HepG2 (cell line): ENCODE measurements around the gene HS6ST2.
"Not testable (repeated sequence)": the region's sequence is repeated elsewhere in the genome, so short reads cannot be mapped to it uniquely, and the experiment has no call there.

Experiments used
- CREB1 ChIP-seq, 2 experiments: fragments of 450-650 bp in 1 of 2; IDR thresholded peaks; 2 replicates each; pipeline ENCODE4 v1.6.1; 2016 to 2017; ENCODE audit warnings: control low read depth in 1 of 2, mild to moderate bottlenecking in 1 of 2, missing compliant biosample characterization in 1 of 2, missing genetic modification characterization in 1 of 2
- NFE2L2 ChIP-seq: fragments of 150-350 bp; IDR thresholded peaks from 2 replicates; pipeline ENCODE4 v1.6.1; 2014; ENCODE audit warnings: low read length
- SIN3A ChIP-seq: IDR thresholded peaks from 2 replicates; pipeline ENCODE4 v1.6.1; 2011; ENCODE audit warnings: low read depth, mild to moderate bottlenecking, control low read depth, low read length, borderline replicate concordance
- SMAD1 ChIP-seq: sonication (generic); formaldehyde crosslinking; IDR thresholded peaks from 2 replicates; pipeline ENCODE4 v1.4.0; 2020; ENCODE audit warnings: missing genetic modification reagents, low read depth, mild to moderate bottlenecking, borderline replicate concordance
- SMC3 ChIP-seq: IDR thresholded peaks from 2 replicates; pipeline ENCODE4 v1.6.1; 2011; ENCODE audit warnings: low read length, improper control_type of control experiment
- SP1 ChIP-seq, 2 experiments: fragments of 450-650 bp in 1 of 2; sonication (generic) in 1 of 2; formaldehyde crosslinking in 1 of 2; IDR thresholded peaks; 2 replicates each; pipeline versions ENCODE4 v1.4.0 to v1.6.1; 2016 to 2020; ENCODE audit warnings: missing genetic modification reagents in 1 of 2
- ZNF451 ChIP-seq: sonication (generic); formaldehyde crosslinking; IDR thresholded peaks from 2 replicates; pipeline ENCODE4 v1.5.0; 2020; ENCODE audit warnings: mild to moderate bottlenecking, missing genetic modification reagents
- TF ChIP-seq, protein P1 (sequence below): sonication (generic); formaldehyde crosslinking; IDR thresholded peaks from 2 replicates; pipeline ENCODE4 v1.5.0; 2020; ENCODE audit warnings: mild to moderate bottlenecking, missing genetic modification reagents, moderate library complexity
- TF ChIP-seq, protein P2 (sequence below): sonication (generic); formaldehyde crosslinking; IDR thresholded peaks from 2 replicates; pipeline ENCODE4 v1.5.0; 2020; ENCODE audit warnings: missing genetic modification reagents
- TF ChIP-seq, protein P3 (sequence below): IDR thresholded peaks from 2 replicates; pipeline ENCODE4 v1.6.1; 2012; ENCODE audit warnings: low read depth, low read length, improper control_type of control experiment
- TF ChIP-seq, protein P4 (sequence below): sonication (generic); formaldehyde crosslinking; IDR thresholded peaks from 2 replicates; pipeline ENCODE4 v1.4.0; 2020; ENCODE audit warnings: mild to moderate bottlenecking, missing genetic modification reagents

DNA sequence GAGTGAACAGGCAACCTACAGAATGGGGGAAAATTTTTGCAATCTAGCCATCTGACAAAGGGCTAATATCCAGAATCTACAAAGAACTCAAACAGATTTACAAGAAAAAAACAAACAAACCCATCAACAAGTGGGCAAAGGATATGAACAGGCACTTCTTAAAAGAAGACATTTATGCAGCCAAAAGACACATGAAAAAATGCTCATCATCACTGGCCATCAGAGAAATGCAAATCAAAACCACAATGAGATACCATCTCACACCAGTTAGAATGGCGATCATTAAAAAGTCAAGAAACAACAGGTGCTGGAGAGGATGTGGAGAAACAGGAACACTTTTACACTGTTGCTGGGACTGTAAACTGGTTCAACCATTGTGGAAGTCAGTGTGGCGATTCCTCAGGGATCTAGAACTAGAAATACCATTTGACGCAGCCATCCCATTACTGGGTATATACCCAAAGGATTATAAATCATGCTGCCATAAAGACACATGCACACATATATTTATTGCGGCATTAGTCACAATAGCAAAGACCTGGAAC lies 13.3 kb downstream of the HS6ST2 start:
- TF ChIP-seq, protein P1, sequence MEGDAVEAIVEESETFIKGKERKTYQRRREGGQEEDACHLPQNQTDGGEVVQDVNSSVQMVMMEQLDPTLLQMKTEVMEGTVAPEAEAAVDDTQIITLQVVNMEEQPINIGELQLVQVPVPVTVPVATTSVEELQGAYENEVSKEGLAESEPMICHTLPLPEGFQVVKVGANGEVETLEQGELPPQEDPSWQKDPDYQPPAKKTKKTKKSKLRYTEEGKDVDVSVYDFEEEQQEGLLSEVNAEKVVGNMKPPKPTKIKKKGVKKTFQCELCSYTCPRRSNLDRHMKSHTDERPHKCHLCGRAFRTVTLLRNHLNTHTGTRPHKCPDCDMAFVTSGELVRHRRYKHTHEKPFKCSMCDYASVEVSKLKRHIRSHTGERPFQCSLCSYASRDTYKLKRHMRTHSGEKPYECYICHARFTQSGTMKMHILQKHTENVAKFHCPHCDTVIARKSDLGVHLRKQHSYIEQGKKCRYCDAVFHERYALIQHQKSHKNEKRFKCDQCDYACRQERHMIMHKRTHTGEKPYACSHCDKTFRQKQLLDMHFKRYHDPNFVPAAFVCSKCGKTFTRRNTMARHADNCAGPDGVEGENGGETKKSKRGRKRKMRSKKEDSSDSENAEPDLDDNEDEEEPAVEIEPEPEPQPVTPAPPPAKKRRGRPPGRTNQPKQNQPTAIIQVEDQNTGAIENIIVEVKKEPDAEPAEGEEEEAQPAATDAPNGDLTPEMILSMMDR (CRISPR knock-in tag): not testable (repeated sequence)
- not testable (repeated sequence) for TF ChIP-seq SIN3A; SMAD1; SMC3; ZNF451 (CRISPR knock-in tag); CREB1 (IDR thresholded peaks at IDR 0.05); CREB1 (CRISPR knock-in tag; IDR thresholded peaks at IDR 0.05); SP1 (IDR thresholded peaks at IDR 0.05); SP1 (CRISPR knock-in tag; IDR thresholded peaks at IDR 0.05); NFE2L2
- TF ChIP-seq, protein P2, sequence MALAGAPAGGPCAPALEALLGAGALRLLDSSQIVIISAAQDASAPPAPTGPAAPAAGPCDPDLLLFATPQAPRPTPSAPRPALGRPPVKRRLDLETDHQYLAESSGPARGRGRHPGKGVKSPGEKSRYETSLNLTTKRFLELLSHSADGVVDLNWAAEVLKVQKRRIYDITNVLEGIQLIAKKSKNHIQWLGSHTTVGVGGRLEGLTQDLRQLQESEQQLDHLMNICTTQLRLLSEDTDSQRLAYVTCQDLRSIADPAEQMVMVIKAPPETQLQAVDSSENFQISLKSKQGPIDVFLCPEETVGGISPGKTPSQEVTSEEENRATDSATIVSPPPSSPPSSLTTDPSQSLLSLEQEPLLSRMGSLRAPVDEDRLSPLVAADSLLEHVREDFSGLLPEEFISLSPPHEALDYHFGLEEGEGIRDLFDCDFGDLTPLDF (CRISPR knock-in tag): not testable (repeated sequence)
- TF ChIP-seq, protein P3, sequence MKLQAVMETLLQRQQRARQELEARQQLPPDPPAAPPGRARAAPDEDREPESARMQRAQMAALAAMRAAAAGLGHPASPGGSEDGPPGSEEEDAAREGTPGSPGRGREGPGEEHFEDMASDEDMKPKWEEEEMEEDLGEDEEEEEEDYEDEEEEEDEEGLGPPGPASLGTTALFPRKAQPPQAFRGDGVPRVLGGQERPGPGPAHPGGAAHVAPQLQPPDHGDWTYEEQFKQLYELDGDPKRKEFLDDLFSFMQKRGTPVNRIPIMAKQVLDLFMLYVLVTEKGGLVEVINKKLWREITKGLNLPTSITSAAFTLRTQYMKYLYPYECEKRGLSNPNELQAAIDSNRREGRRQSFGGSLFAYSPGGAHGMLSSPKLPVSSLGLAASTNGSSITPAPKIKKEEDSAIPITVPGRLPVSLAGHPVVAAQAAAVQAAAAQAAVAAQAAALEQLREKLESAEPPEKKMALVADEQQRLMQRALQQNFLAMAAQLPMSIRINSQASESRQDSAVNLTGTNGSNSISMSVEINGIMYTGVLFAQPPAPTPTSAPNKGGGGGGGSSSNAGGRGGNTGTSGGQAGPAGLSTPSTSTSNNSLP: not testable (repeated sequence)
- TF ChIP-seq, protein P4, sequence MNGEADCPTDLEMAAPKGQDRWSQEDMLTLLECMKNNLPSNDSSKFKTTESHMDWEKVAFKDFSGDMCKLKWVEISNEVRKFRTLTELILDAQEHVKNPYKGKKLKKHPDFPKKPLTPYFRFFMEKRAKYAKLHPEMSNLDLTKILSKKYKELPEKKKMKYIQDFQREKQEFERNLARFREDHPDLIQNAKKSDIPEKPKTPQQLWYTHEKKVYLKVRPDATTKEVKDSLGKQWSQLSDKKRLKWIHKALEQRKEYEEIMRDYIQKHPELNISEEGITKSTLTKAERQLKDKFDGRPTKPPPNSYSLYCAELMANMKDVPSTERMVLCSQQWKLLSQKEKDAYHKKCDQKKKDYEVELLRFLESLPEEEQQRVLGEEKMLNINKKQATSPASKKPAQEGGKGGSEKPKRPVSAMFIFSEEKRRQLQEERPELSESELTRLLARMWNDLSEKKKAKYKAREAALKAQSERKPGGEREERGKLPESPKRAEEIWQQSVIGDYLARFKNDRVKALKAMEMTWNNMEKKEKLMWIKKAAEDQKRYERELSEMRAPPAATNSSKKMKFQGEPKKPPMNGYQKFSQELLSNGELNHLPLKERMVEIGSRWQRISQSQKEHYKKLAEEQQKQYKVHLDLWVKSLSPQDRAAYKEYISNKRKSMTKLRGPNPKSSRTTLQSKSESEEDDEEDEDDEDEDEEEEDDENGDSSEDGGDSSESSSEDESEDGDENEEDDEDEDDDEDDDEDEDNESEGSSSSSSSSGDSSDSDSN (CRISPR knock-in tag): not testable (repeated sequence)
